HL-60/S4 (cell line): ENCODE results near the gene TIMM9.
"Not testable (repeated sequence)": the region's sequence is repeated elsewhere in the genome, so short reads cannot be mapped to it uniquely, and the experiment has no call there.

Experiments used
- in situ Hi-C: fragments of 300-500 bp; cut with MboI; formaldehyde crosslinking; loops from 2 replicates; pipeline ENCODE4 v1.14.3; 2022; ENCODE audit warnings: low sequenced_read_pairs

The TIMM9 gene

DNA sequence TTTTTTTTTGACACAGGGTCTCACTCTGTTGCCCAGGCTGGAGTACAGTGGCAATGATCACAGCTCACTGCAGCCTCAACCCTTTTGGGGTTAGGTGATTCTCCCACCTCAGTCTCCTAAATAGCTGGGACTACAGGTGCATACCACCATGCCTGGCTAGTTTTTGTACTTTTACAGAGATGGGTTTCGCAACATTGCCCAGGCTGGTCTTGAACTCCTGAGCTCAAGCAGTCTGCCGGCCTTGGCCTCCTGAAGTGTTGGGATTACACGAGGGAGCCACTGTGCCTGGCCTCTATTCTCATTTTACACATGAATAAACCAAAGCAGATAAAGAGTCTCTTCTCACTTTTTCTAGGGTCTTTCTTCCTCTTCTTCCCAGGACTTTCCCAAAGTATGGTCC is 28.4 kb downstream of the TIMM9 start:
- in situ Hi-C loops = no loop called here

DNA sequence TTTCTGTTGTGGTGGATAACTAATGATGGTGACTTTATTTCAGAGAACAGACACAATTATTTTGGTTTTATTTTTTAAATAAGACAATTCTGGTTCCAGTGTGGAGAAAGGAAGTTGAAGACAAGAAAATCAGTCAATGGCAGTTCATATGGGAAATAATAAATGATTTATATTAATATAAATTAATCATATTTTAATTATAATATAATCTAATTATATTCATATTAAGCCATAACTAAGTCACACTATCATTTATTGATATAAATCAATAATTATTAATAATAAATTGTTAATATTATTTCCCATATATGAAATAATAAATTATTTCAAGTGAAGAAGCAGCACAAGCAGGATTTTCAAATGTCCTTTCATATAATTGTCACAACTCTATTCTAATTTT is 28.8 kb downstream of the TIMM9 start:
- in situ Hi-C loops = no loop called here

DNA sequence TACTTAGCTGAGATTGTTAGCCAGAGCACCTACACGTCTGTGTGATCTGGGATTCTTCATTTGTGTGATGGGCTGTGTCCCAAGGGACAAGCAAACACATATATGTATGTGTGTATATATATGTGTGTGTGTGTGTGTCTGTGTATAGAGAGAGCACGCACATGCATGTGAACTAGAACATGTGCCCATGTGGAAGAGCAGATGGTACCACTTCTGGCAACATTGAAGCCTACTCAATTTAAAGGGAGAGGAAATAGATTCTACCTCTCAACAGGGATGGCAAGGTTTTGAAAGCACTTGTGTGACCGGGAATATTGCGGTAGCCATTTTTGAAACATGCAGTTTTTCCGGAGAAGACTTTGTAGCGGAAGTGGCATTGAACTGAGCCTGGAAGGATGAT is 30.2 kb downstream of the TIMM9 start:
- in situ Hi-C loops = no loop called here

DNA sequence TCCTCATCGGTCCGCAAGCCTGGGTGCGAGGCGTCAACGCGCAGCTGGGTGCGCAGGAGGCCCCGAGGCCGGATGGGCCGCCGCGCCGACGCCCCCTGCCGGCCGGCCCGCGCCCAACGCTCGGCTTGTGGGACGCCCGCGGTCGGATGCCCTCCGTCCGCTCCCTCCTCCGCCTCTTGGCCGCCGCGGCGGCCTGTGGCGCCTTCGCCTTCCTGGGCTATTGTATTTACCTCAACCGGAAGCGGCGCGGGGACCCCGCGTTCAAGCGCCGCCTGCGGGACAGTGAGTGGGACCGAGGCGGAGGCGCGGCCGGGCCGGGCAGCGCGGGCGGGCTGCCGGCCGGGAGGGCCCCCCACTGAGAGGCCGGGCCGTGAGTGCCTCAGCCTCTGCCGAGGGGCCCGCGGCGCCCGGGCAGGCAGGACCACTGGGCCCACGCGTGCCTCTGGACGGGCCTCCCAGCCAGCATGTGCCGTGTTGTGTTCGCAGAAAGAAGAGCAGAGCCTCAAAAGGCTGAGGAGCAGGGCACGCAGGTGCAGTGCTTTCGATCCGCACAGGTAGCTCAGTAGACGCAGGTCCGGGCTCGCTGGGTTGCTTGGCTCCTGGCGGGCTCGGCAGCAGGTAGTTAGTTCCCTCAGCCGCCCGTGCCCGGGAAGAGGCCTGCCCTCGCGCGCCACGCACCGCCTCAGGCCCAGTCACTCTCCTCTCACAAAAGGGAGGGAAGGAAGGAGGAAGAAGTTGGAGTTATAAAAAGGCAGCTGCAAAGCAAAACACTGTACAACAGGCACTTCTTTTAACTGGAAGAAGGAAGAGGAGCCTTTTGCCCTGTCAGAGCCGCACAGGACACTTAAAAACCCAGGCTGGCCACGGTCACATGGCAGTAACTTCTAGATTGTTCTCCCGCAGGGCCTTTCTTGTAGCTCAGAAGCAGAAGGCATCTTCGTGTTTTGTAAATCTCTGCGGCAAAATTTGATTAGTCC is 31.2 kb downstream of the TIMM9 start, which contains the start of gene TOMM20L:
TSS of gene TOMM20L (plus strand) at position 119 of the 977 bp plus-strand sequence. CDS start at position 147, 28 bp downstream.
- in situ Hi-C loops = no loop called here

DNA sequence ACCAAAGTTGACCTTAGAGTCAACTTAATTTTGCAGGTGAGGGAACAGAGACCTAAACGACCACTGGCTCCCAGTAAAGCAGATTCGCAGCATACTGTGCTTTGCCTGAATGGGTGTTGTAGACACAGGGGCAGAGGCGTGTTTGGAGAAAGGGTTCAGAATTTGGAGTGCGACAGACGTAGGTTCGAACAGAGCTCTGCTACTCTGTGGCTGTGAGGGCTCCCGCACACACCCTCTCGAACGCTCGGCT is 31.8 kb downstream of the TIMM9 start:
- in situ Hi-C loops = no loop called here

DNA sequence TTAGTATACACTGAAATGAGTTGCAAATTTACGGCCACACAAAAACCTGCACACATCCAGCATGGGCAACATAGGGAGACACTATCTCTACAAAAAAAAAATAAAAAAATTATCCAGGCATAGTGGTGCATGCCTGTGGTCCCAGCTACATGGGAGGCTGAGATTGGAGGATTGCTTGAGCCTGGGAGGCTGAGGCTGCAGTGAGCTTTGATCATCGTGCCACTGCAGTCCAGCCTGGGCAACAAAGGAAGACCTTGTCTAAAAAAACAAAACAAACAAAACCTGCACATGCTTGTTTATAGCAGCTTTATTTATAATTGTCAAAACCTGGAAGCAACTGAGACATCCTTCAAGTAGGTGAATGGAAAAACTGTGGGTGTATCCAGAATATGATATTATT is 36.5 kb downstream of the TIMM9 start:
- in situ Hi-C loops = no loop called here

DNA sequence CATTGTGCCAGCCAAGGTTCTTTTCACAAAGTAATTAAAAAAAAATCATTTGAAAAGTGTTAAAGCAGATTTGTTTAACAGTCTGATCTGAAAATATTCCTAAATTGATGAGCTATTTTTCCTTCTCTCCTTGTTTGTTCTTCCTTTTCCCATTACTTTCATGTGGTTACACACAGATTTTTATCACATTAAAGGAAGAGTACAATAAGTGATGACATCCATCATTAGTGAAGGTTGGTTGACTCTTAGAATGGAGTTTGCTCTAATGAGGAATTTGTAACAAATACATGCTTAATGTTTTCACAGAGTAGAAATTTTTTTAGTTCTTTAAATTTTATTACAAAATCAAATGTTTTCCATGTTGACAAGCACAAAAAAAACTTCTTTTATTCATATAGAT is 50.5 kb downstream of the TIMM9 start:
- in situ Hi-C loops = no loop called here

DNA sequence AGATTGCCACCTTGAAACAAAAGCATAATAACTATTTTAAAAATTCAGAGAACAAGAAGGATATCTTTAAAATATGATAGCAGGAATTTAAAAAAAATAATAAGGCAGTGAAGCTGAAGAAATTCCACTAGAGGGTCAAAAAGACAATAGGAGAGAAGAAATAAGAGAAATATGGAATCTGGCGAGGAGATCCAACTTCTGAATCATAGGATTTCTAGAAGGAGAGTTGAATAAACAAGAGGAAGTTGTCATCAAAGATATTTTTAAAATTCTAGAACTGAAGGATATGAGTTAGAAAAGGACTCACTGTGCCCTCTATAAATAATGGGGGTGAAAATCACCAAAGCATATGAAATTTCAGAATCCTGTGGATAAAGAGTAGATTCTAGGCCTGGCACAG is 58.4 kb downstream of the TIMM9 start:
- in situ Hi-C loops = no loop called here

DNA sequence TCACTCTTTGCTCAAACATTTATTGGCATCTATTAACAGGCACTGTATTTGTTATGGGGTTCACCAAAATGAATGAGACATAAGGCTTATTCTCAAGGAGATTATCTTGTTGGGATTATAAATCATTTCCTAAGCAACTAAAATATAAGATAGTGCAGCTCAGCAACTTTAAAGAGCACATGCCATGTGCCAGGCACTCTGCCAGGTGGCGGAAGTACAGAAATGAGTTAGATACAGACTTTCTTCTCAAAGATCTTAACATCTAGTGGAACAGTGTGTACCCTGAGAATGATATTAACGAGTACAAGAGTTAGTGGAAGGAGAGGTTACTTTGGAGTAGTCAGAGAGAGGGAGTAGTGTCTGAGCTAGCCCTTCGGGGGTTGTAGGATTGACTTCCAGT is 60.0 kb downstream of the TIMM9 start:
- in situ Hi-C loops = no loop called here

DNA sequence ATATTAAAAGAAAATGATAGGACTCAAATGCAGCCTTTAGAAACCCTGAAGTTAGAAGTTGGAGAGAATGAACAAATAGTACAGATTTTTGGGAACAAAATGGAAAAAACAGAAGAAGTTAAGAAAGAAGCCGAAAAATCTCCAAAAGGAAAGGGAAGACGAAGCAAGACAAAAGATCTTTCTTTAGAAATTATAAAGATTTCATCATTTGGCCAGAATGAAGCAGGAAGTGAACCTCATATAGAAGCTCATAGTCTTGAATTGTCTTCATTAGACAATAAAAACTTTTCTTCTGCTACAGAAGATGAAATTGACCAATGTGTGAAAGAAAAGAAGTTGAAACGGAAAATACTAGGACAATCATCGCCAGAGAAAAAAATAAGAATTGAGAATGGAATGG is 63.0 kb downstream of the TIMM9 start:
- in situ Hi-C loops = no loop called here

DNA sequence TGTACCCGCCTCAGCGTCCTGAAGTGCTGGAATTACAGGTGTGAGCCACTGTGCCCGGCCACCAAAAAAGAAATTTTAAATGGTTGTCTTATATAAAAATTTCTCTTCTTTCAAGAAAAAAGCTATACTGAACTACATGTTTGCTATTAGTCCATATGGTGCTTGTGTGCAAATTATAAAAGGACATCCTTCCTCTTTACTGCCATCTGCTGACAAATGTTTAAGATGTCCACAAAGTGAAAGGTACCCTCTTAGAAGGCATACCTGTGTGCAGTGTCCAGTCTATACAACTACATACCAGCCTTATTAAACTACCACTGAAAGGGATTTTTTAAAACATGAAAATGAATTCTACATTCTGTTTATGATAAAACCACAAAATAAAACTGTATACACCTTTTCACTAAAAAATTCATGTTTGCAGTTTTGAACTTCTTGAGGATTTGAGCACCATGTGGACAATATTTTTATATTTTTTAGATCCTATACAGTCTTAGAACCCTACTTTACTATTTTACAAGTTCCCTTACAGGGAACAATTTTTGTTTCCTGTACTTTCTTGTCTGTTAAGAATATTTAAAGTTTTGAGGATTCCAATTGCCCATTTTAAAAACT is 64.4 kb downstream of the TIMM9 start:
- in situ Hi-C loops = no loop called here

DNA sequence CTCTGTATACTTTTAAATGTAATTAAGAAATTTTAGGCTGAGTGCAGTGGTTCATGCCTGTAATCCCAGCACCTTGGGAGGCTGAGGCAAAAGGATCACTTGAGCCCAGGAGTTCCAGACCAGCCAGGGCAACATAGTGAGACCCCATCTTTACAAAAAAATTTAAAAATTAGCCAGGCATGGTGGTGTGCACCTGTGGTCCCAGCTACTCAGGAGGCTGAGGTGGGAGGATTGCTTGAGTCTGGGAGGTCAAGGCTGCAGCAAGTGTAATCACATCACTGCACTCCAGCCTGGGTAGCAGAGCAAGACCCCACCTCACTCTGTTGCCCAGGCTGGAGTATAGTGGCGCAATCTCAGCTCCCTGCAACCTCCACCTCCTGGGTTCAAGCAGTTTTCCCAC is 65.1 kb downstream of the TIMM9 start:
- in situ Hi-C loops = not testable (repeated sequence)
